ENCODE data around the gene OR10H2.
"Not testable (repeated sequence)": the region's sequence is repeated elsewhere in the genome, so short reads cannot be mapped to it uniquely, and the experiment has no call there.

OR10H2 gene

DNA sequence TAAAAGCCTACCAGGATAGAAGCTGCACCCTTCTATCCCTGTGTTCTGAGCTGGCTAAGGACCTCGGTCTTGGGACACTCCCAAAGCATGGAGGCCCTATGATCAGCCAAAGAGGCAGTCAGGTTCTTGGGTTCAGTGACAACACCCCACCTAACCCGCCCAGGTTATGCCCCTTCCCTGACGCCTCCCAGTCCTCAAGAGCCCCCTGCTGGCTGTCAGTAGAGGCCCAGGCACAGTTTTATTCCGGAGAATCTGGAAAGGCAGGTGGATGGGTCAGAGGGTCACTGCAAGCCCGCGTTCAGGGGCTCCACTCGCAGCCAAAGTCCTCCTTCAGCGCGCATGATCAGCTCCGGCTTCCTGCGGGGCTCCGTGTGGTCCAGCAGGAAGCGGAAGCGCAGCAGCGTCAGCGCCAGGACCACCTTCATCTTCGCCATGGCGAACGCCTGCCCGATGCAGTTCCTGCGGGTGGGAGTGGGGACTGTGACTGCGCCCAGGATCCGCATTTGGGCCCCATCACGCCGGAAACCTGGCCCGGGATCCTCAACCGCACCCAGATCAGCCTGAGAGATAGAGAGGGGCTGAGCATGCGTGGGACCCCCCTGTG, 32.2 kb downstream of the OR10H2 start:
- Histone ChIP-seq H3K4me1 (ENCODE audit: insufficient read depth, low read length) (no peaks in the 10 kb centered on the region), H3K27me3 (ENCODE audit: insufficient read depth, low read length, poor library complexity) (peaks cover 3% of the 10 kb centered on the region), H3K4me3 (ENCODE audit: low read depth in 1 of 2, low read length in 2 of 2) (no peak overlapping the region), H3K36me3 (ENCODE audit: insufficient read depth, low read length) (no peaks in the 10 kb centered on the region), H4K20me1 (ENCODE audit: insufficient read depth, low read length) (no peaks in the 10 kb centered on the region), H3K79me2 (ENCODE audit: insufficient read depth, low read length) (no peaks in the 10 kb centered on the region), H3K9me3 (ENCODE audit: insufficient read depth, low read length, severe bottlenecking) (no peaks in the 10 kb centered on the region), H3K9ac (ENCODE audit: low read depth, low read length) (no peak overlapping the region), H3K27ac (ENCODE audit: low read length) (no peak overlapping the region), H2AFZ (ENCODE audit: low read depth, low read length) (no peak overlapping the region), H3K4me2 (ENCODE audit: insufficient read depth, low read length) (no peak overlapping the region)
- DNase-seq, result no peak
- TF ChIP-seq, protein P1, sequence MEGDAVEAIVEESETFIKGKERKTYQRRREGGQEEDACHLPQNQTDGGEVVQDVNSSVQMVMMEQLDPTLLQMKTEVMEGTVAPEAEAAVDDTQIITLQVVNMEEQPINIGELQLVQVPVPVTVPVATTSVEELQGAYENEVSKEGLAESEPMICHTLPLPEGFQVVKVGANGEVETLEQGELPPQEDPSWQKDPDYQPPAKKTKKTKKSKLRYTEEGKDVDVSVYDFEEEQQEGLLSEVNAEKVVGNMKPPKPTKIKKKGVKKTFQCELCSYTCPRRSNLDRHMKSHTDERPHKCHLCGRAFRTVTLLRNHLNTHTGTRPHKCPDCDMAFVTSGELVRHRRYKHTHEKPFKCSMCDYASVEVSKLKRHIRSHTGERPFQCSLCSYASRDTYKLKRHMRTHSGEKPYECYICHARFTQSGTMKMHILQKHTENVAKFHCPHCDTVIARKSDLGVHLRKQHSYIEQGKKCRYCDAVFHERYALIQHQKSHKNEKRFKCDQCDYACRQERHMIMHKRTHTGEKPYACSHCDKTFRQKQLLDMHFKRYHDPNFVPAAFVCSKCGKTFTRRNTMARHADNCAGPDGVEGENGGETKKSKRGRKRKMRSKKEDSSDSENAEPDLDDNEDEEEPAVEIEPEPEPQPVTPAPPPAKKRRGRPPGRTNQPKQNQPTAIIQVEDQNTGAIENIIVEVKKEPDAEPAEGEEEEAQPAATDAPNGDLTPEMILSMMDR (IDR thresholded peaks at IDR 0.05; ENCODE audit: borderline replicate concordance, extremely low read depth, low read length, poor library complexity, severe bottlenecking), result peak; percentile 33
- no peak for TF ChIP-seq EZH2 (IDR thresholded peaks at IDR 0.05; ENCODE audit: borderline replicate concordance, low read depth, low read length, severe bottlenecking)
- no peak for ATAC-seq (ENCODE audit: insufficient read depth, low read depth)

DNA sequence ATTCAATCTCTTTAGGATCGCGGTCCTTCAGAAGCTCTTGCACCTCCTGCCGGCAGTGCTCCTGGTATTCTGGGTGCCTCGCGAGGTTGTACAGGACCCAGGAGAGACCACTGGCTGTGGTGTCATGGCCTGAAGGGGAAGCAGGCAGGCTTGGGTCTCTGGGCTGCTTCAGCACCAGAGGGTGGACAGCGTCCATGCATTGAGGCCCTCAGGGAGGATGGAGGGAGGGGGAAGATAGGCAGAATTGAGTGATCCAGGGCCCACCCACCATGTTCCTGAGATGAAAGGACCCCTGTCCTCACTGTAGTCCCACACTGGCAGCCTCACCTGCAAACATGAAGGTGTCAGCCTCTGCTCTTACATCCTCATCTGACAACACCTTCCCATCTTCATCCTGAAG, 41.8 kb downstream of the OR10H2 start:
- H3K4me3 ChIP-seq (ENCODE audit: low read depth in 1 of 2, low read length in 2 of 2), result no peak overlapping the region
- H4K20me1 ChIP-seq (ENCODE audit: insufficient read depth, low read length), result no peaks in the 10 kb centered on the region
- H3K27me3 ChIP-seq (ENCODE audit: insufficient read depth, low read length, poor library complexity), result no peaks in the 10 kb centered on the region
- no peaks in the 10 kb centered on the region for H3K4me1 ChIP-seq (ENCODE audit: insufficient read depth, low read length)
- ATAC-seq (ENCODE audit: insufficient read depth, low read depth), result peak; percentile 44; the same call in 1 of the 3 replicates
- no peaks in the 10 kb centered on the region for H3K9me3 ChIP-seq (ENCODE audit: insufficient read depth, low read length, severe bottlenecking)
- H3K9ac ChIP-seq (ENCODE audit: low read depth, low read length), result no peak overlapping the region
- TF ChIP-seq, protein P1 (IDR thresholded peaks at IDR 0.05; ENCODE audit: borderline replicate concordance, extremely low read depth, low read length, poor library complexity, severe bottlenecking), result no peak
- TF ChIP-seq EZH2 (IDR thresholded peaks at IDR 0.05; ENCODE audit: borderline replicate concordance, low read depth, low read length, severe bottlenecking), result no peak
- H3K36me3 ChIP-seq (ENCODE audit: insufficient read depth, low read length), result no peaks in the 10 kb centered on the region
- no peak overlapping the region for H2AFZ ChIP-seq (ENCODE audit: low read depth, low read length)
- H3K4me2 ChIP-seq (ENCODE audit: insufficient read depth, low read length), result no peak overlapping the region
- DNase-seq, result peak; percentile 49
- no peak overlapping the region for H3K27ac ChIP-seq (ENCODE audit: low read length)
- no peaks in the 10 kb centered on the region for H3K79me2 ChIP-seq (ENCODE audit: insufficient read depth, low read length)

DNA sequence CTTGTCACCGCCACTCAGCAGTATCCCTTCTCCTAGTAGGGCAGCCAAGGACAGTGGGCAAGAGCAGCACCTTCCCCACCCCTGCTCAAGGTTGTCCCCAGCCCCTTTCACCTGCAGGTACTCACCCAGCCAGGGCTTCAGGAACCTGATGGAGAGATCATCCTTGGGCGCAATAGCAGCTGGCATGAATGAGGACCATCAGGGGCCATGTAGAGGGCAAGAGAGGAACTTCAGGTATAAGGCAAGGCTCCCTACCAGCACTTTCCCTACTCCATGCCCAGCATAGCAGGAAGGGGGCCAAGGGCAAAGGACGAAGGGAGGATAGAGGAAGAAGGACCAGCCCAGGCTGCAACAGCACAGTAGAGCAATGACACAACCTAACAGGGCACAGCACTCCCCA, 46.3 kb downstream of the OR10H2 start:
- H3K4me1 ChIP-seq (ENCODE audit: insufficient read depth, low read length); H3K4me3 ChIP-seq (ENCODE audit: low read depth in 1 of 2, low read length in 2 of 2); DNase-seq; H3K4me2 ChIP-seq (ENCODE audit: insufficient read depth, low read length); H2AFZ ChIP-seq (ENCODE audit: low read depth, low read length); H3K27me3 ChIP-seq (ENCODE audit: insufficient read depth, low read length, poor library complexity); ATAC-seq (ENCODE audit: insufficient read depth, low read depth); H4K20me1 ChIP-seq (ENCODE audit: insufficient read depth, low read length); H3K36me3 ChIP-seq (ENCODE audit: insufficient read depth, low read length); H3K79me2 ChIP-seq (ENCODE audit: insufficient read depth, low read length); H3K9ac ChIP-seq (ENCODE audit: low read depth, low read length); H3K9me3 ChIP-seq (ENCODE audit: insufficient read depth, low read length, severe bottlenecking); H3K27ac ChIP-seq (ENCODE audit: low read length): not testable (repeated sequence)

DNA sequence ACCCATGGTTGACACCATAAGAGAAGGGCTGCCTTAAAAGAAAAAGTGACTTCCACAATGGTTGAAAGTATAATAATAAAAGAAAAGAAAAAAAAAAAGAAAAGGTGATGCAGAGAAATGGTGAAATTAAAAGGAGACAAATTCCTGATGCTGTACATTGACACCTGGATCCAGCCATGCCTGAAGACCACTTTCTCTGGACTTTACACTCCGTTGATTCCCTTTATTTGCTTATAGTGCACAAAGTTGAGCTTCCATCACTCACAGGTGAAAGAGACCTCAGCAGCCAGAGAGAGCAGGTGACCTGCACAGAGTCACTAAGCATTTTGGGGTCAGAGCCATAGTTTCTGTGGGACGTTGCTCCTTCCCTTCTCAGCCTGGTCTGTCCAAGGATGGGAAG, 47.4 kb downstream of the OR10H2 start:
- no peaks in the 10 kb centered on the region for H3K79me2 ChIP-seq (ENCODE audit: insufficient read depth, low read length)
- no peak overlapping the region for H3K9ac ChIP-seq (ENCODE audit: low read depth, low read length)
- no peaks in the 10 kb centered on the region for H3K27me3 ChIP-seq (ENCODE audit: insufficient read depth, low read length, poor library complexity)
- DNase-seq, result no peak
- TF ChIP-seq, protein P1 (IDR thresholded peaks at IDR 0.05; ENCODE audit: borderline replicate concordance, extremely low read depth, low read length, poor library complexity, severe bottlenecking), result no peak
- no peak for TF ChIP-seq EZH2 (IDR thresholded peaks at IDR 0.05; ENCODE audit: borderline replicate concordance, low read depth, low read length, severe bottlenecking)
- H3K36me3 ChIP-seq (ENCODE audit: insufficient read depth, low read length), result no peaks in the 10 kb centered on the region
- no peaks in the 10 kb centered on the region for H3K9me3 ChIP-seq (ENCODE audit: insufficient read depth, low read length, severe bottlenecking)
- ATAC-seq (ENCODE audit: insufficient read depth, low read depth), result no peak
- H3K4me2 ChIP-seq (ENCODE audit: insufficient read depth, low read length), result no peak overlapping the region
- H3K4me3 ChIP-seq (ENCODE audit: low read depth in 1 of 2, low read length in 2 of 2), result no peak overlapping the region
- H2AFZ ChIP-seq (ENCODE audit: low read depth, low read length), result no peak overlapping the region
- H3K27ac ChIP-seq (ENCODE audit: low read length), result no peak overlapping the region
- H3K4me1 ChIP-seq (ENCODE audit: insufficient read depth, low read length), result no peaks in the 10 kb centered on the region
- H4K20me1 ChIP-seq (ENCODE audit: insufficient read depth, low read length), result peaks cover 5% of the 10 kb centered on the region; the same call in 1 of the 2 replicates
